Measurements from ENCODE around the gene CRB3. TPM values are rescaled to one million over a fixed set of nuclear protein-coding genes. Genes with fewer than 3 reads are reported as not detected.

Gene CRB3
- total and polyA plus RNA-seq, 9 of the 15 experiments (the other 6 are each of a cell fraction or from before 2014, with no cell fraction given) = 0.49 TPM; not detected in 8

- TF ChIP-seq, protein P1, sequence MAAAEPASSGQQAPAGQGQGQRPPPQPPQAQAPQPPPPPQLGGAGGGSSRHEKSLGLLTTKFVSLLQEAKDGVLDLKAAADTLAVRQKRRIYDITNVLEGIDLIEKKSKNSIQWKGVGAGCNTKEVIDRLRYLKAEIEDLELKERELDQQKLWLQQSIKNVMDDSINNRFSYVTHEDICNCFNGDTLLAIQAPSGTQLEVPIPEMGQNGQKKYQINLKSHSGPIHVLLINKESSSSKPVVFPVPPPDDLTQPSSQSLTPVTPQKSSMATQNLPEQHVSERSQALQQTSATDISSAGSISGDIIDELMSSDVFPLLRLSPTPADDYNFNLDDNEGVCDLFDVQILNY (CRISPR knock-in tag; IDR thresholded peaks at IDR 0.05) = no peak
- TF ChIP-seq, protein P2, sequence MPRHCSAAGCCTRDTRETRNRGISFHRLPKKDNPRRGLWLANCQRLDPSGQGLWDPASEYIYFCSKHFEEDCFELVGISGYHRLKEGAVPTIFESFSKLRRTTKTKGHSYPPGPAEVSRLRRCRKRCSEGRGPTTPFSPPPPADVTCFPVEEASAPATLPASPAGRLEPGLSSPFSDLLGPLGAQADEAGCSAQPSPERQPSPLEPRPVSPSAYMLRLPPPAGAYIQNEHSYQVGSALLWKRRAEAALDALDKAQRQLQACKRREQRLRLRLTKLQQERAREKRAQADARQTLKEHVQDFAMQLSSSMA (CRISPR knock-in tag; IDR thresholded peaks at IDR 0.05) = no peak
- TF ChIP-seq CHD4 (IDR thresholded peaks at IDR 0.05; ENCODE audit: insufficient read depth, insufficient replicate concordance, low read depth, low read length, poor library complexity, severe bottlenecking) = no peak
- no peak for TF ChIP-seq GATAD2B (IDR thresholded peaks at IDR 0.05; ENCODE audit: borderline replicate concordance)
- TF ChIP-seq ZNF699 (CRISPR knock-in tag; IDR thresholded peaks at IDR 0.05; ENCODE audit: insufficient replicate concordance) = no peak
- TF ChIP-seq CBX8 (IDR thresholded peaks at IDR 0.05; ENCODE audit: borderline replicate concordance, extremely low read depth, low read depth, low read length, poor library complexity, severe bottlenecking) = no peak
- no peak for TF ChIP-seq SMAD2 (IDR thresholded peaks at IDR 0.05; ENCODE audit: low read depth, low read length)
- TF ChIP-seq ZNF79 (CRISPR knock-in tag; IDR thresholded peaks at IDR 0.05; ENCODE audit: low read depth) = no peak
- no peak for TF ChIP-seq MAFG (tag; conservative IDR thresholded peaks at IDR 0.05)
- TF ChIP-seq CSDE1 (IDR thresholded peaks at IDR 0.05) = no peak
- no peak for TF ChIP-seq ZNF140 (CRISPR knock-in tag; IDR thresholded peaks at IDR 0.05)
- TF ChIP-seq, protein P3, sequence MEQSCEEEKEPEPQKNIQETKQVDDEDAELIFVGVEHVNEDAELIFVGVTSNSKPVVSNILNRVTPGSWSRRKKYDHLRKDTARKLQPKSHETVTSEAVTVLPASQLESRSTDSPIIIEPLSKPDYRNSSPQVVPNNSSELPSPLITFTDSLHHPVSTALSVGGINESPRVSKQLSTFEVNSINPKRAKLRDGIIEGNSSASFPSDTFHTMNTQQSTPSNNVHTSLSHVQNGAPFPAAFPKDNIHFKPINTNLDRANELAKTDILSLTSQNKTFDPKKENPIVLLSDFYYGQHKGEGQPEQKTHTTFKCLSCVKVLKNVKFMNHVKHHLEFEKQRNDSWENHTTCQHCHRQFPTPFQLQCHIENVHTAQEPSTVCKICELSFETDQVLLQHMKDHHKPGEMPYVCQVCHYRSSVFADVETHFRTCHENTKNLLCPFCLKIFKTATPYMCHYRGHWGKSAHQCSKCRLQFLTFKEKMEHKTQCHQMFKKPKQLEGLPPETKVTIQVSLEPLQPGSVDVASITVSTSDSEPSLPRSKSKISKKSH (CRISPR knock-in tag; IDR thresholded peaks at IDR 0.05) = no peak
- no peak for TF ChIP-seq TAL1 (IDR thresholded peaks at IDR 0.05)
- no peak for TF ChIP-seq NFYB (IDR thresholded peaks at IDR 0.05; ENCODE audit: extremely low read depth, insufficient read length)
- no peak for TF ChIP-seq TCF3 (CRISPR knock-in tag; IDR thresholded peaks at IDR 0.05)
- TF ChIP-seq PHF8 (IDR thresholded peaks at IDR 0.05; ENCODE audit: borderline replicate concordance, low read length) = peak; percentile 58; the same call in 1 of the 2 replicates
- no peak for TF ChIP-seq RHOXF2B (CRISPR knock-in tag; conservative IDR thresholded peaks at IDR 0.05)
- TF ChIP-seq ZNF764 (CRISPR knock-in tag; IDR thresholded peaks at IDR 0.05; ENCODE audit: low read depth) = no peak
- peak; percentile 49; the same call in 1 of the 2 replicates for TF ChIP-seq CXXC5 (CRISPR knock-in tag; IDR thresholded peaks at IDR 0.05)
- TF ChIP-seq HES1 (IDR thresholded peaks at IDR 0.05; ENCODE audit: low read depth) = no peak
- no peak for TF ChIP-seq PTRF (tag; IDR thresholded peaks at IDR 0.05)
- TF ChIP-seq SMAD4 (CRISPR knock-in tag; conservative IDR thresholded peaks at IDR 0.05) = 0 out of 2 replicates have a peak, but pooled peaks have one; percentile 25
- TF ChIP-seq RBBP5 (IDR thresholded peaks at IDR 0.05; ENCODE audit: borderline replicate concordance, insufficient read depth, low read length, poor library complexity, severe bottlenecking) = peak; percentile 23
Measured at GRCh38 chr19:6424195-6424938, 39.7 kb upstream of the CRB3 start, which contains the start of gene KHSRP (continued).

Measured in K562 (cell line).